Tibial nerve (tissue), 4 donors: Measurements from ENCODE around the gene AEBP2. TPM values are rescaled to one million over a fixed set of nuclear protein-coding genes. Genes with fewer than 3 reads are reported as not detected.

ENCODE experiments used
- small RNA-seq: library from RNA; depleted of rRNA; stranded (forward); fragments of <200 nt; gene quantifications from one replicate; pipeline ENCODE3, GENCODE V24; 2016
- total RNA-seq, 4 donors: library from RNA; depleted of rRNA; stranded (reverse); fragments of >200 nt; gene quantifications; one replicate each; pipeline ENCODE4 v1.1.0, GENCODE V29; 2016

Gene AEBP2
- total RNA-seq, 4 donors from 2014 or later = 35.7 to 55.9 (median 45.7) TPM

Small RNA genes lying within 50 kb of the gene (small RNA-seq; reads per million reads assigned to genes)
- gene AC091805.2 (not detected), gene RNU6-254P (not detected)
